Stimulated activated memory B cell treated with anti-CD40 and anti-IgM and Interleukin-4, amounts not matched to agents 10 μg/mL and 1 μg/mL and 100 μg/mL, for 72 hours (primary cell): ENCODE results near the gene OLIG2.

ENCODE experiments used
- ATAC-seq: fragments of 150-1000 bp; cut with Tn5 transposase; 2 replicates; pipeline ENCODE4 v1.10.0; 2021
- H3K27ac Mint-ChIP-seq: one replicate; pipeline ENCODE4 v1.8.0; 2022; ENCODE audit warnings: mild to moderate bottlenecking, mixed read lengths
- H3K27me3 Mint-ChIP-seq: one replicate; pipeline ENCODE4 v1.8.0; 2022; ENCODE audit warnings: mixed read lengths
- H3K36me3 Mint-ChIP-seq: one replicate; pipeline ENCODE4 v1.8.0; 2022; ENCODE audit warnings: mixed read lengths
- H3K4me1 Mint-ChIP-seq: one replicate; pipeline ENCODE4 v1.8.0; 2022; ENCODE audit warnings: mixed read lengths
- H3K4me3 Mint-ChIP-seq: one replicate; pipeline ENCODE4 v1.8.0; 2022; ENCODE audit warnings: mild to moderate bottlenecking, moderate library complexity, mixed read lengths
- H3K9me3 Mint-ChIP-seq: one replicate; pipeline ENCODE4 v1.8.0; 2022; ENCODE audit warnings: mixed read lengths

The OLIG2 gene

GRCh38 chr21:33013626-33014025 is 12.1 kb upstream of the OLIG2 start:
- Mint-ChIP-seq H3K9me3 (no peaks in the 10 kb centered on the region), H3K36me3 (no peaks in the 10 kb centered on the region), H3K27ac (no peak overlapping the region), H3K4me3 (no peak overlapping the region), H3K27me3 (peaks cover 61% of the 10 kb centered on the region), H3K4me1 (peaks cover 1% of the 10 kb centered on the region)
- ATAC-seq, result no peak

DNA sequence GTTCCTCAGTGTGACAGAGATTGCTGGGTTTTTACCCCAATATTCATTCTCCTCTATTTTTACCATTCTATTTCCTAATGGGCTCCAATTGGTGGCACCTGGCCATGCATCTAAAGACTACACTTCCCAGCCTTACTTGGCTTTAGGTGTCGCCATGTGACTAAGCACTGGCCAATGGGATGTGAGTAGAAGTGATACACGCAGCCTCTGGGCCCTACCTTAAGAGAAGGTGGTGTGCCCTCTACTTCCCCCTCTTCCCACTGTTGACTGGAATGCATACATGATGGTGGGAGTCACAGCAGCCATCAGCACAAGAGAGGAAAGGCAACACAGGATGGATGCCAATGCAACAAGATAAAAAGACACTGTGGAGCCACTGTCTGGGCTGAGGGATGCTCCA is 11.4 kb upstream of the OLIG2 start:
- no peaks in the 10 kb centered on the region for H3K36me3 Mint-ChIP-seq
- peaks cover 68% of the 10 kb centered on the region for H3K27me3 Mint-ChIP-seq
- no peak for ATAC-seq
- H3K27ac Mint-ChIP-seq, result no peak overlapping the region
- no peaks in the 10 kb centered on the region for H3K9me3 Mint-ChIP-seq
- H3K4me3 Mint-ChIP-seq, result no peak overlapping the region
- H3K4me1 Mint-ChIP-seq, result peaks cover 8% of the 10 kb centered on the region

DNA sequence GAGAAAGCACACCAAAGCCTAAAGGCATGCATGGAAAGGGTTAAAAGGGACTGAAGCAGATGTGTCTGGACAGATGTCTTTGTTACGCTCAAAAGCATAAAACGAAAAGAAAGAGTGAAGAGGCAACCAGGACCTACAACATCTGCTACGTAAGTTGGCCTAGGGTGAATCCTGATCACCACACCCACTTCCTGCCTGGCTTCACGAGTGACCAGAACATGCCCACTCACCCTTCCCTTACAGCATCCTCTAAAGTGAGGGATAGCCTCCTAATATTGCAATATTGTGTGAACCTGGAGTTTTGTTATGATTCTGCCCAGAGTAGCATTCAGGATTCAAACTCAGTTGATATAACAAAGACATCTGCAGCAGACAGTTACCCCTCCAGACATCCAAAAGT is 10.6 kb upstream of the OLIG2 start:
- H3K27ac Mint-ChIP-seq, result no peak overlapping the region
- H3K4me3 Mint-ChIP-seq, result no peak overlapping the region
- peaks cover 12% of the 10 kb centered on the region for H3K4me1 Mint-ChIP-seq

DNA sequence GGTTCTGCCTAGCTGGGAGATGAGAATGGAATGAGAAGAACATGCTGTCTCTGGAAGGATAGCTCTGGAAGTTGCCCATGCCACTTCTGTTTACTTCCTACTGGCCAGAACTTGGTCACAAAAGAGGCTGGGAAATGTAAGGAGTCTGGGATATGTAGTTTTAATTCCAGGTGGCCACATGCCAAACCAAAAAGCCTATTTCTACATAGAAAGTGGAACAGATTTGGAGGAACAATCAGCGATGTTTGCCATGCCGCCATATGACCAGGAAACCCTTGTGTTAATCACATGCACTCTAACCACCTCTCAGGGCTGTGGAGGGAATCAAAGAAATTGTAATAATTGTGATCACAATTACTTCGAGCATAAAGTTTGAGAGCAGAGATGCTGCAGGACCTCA is 10.0 kb upstream of the OLIG2 start:
- no peaks in the 10 kb centered on the region for H3K36me3 Mint-ChIP-seq
- H3K9me3 Mint-ChIP-seq, result no peaks in the 10 kb centered on the region
- no peak overlapping the region for H3K4me3 Mint-ChIP-seq
- H3K27me3 Mint-ChIP-seq, result peaks cover 74% of the 10 kb centered on the region
- no peak for ATAC-seq
- no peak overlapping the region for H3K27ac Mint-ChIP-seq
- H3K4me1 Mint-ChIP-seq, result peaks cover 18% of the 10 kb centered on the region

More for the DNA sequence above, 10.6 kb upstream of the OLIG2 start:
- Mint-ChIP-seq H3K27me3 (peaks cover 74% of the 10 kb centered on the region), H3K36me3 (no peaks in the 10 kb centered on the region), H3K9me3 (no peaks in the 10 kb centered on the region)
- no peak for ATAC-seq

DNA sequence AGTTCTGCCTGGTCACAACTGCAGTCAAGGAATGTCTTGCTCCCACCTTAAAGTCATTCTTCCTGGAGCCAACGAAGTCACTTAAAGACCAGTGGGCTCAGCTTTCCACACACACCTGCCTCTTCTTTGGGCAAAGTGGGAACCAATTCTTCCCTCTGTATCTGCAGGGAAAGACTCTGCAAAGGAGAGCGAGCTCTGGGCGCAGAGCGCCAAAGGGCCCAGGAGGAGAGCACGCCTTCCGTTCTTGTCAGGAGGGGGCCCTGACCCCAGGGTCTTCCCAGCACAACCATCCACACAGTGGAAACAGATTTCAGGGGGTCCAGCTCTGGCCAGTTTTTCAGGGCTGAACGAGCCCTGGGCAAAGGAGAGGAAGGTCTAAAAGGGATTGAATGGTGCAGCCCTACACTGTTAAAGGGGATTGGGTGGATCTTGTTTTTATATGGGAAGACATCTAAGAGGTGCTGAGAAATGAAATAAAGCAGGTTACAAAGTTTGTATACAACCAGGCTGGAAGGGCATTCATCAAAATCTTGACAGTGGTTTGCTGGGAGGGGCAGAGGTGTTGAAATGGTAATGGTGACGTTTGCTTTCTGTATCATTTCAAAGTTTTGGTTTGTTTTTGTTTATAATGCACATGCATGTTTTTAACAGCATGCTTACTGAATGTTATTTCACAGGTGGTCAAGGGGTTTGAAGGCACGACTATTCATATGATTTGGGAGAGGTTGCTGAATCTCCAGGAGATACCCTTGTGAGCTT is 6.8 kb upstream of the OLIG2 start:
- H3K27ac Mint-ChIP-seq, result no peak overlapping the region
- no peak overlapping the region for H3K4me3 Mint-ChIP-seq
- H3K9me3 Mint-ChIP-seq, result no peaks in the 10 kb centered on the region
- H3K4me1 Mint-ChIP-seq, result peaks cover 22% of the 10 kb centered on the region
- ATAC-seq, result no peak
- peaks cover 74% of the 10 kb centered on the region for H3K27me3 Mint-ChIP-seq
- no peaks in the 10 kb centered on the region for H3K36me3 Mint-ChIP-seq

GRCh38 chr21:33019516-33019884 is 6.2 kb upstream of the OLIG2 start:
- Mint-ChIP-seq H3K4me1 (peaks cover 23% of the 10 kb centered on the region), H3K4me3 (no peak overlapping the region), H3K9me3 (no peaks in the 10 kb centered on the region), H3K27ac (no peak overlapping the region), H3K27me3 (peaks cover 74% of the 10 kb centered on the region), H3K36me3 (no peaks in the 10 kb centered on the region)
- ATAC-seq, result no peak

DNA sequence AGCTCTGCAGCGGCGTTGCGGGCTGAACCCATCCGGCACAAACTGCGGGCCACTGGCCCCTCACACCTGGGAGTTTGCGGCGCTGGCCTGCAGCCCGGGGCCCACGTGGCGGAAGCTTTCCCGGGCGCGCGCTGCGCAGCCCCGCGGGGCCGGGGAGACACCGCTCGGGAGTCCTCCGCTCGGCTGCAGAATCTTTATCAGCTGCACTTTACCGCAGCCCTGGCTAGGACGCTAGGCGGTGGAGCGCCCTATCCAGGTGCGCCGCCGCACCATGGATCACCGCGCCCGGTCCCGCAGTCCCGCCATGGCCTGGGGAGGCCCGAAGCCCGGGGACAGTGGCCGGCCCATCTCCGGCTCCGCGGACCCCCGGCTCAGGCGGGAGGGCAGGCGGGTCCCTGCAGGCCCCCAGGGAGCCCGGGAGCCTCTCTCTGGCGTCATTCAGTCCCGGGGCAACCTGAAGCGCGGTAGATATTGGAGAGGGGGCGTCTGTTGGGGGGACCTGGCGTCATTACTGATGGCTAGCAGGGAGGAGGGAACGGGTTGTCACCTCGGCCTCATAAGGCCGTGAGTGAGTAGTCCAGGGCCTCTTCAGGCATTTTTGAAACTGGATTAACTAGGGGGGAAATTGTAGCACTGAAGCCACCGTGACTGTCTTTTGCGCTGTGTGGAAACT is 5.7 kb upstream of the OLIG2 start:
- ATAC-seq, result no peak
- no peaks in the 10 kb centered on the region for H3K9me3 Mint-ChIP-seq
- no peaks in the 10 kb centered on the region for H3K36me3 Mint-ChIP-seq
- H3K4me1 Mint-ChIP-seq, result peaks cover 23% of the 10 kb centered on the region
- peak overlapping the region; percentile 9 for H3K4me3 Mint-ChIP-seq
- H3K27ac Mint-ChIP-seq, result no peak overlapping the region
- H3K27me3 Mint-ChIP-seq, result peaks cover 73% of the 10 kb centered on the region

DNA sequence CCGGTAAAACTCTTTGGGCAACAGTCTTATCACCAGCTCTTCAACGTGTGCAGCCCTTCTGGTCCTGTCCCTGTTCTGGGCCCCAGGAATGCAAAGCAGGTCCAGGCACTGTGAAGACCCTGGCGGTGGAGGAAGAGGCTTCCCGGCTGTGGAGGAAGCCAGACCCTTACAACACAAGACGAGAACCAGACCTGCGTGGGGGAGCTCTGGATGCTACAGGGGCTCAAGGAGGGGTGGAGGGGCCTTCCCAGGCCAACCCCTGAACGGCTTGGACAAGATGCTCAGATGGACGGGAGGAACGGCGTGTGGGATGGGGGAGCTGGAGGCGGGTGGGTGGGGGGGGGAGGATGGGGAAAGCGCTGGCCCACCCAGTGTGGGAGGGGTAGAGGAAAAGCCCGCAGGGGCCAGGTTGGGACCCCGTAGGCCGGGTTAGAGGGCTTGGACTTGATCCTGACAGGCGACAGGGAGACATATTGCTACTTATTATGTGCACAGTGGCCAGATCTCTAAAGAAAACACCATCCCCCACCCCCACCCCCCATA is 5.1 kb upstream of the OLIG2 start:
- no peaks in the 10 kb centered on the region for H3K36me3 Mint-ChIP-seq
- no peak overlapping the region for H3K27ac Mint-ChIP-seq
- no peak for ATAC-seq
- H3K4me1 Mint-ChIP-seq, result peaks cover 23% of the 10 kb centered on the region
- no peaks in the 10 kb centered on the region for H3K9me3 Mint-ChIP-seq
- H3K27me3 Mint-ChIP-seq, result peaks cover 75% of the 10 kb centered on the region
- peak overlapping the region; percentile 9 for H3K4me3 Mint-ChIP-seq

GRCh38 chr21:33021150-33021549 is 4.6 kb upstream of the OLIG2 start:
- Mint-ChIP-seq H3K4me1 (peaks cover 27% of the 10 kb centered on the region), H3K4me3 (no peak overlapping the region), H3K36me3 (no peaks in the 10 kb centered on the region), H3K27ac (no peak overlapping the region), H3K27me3 (peaks cover 81% of the 10 kb centered on the region), H3K9me3 (no peaks in the 10 kb centered on the region)
- ATAC-seq, result no peak

GRCh38 chr21:33021667-33022066 is 4.1 kb upstream of the OLIG2 start:
- Mint-ChIP-seq H3K36me3 (no peaks in the 10 kb centered on the region), H3K27me3 (peaks cover 86% of the 10 kb centered on the region), H3K4me3 (no peak overlapping the region), H3K27ac (no peak overlapping the region), H3K4me1 (peaks cover 32% of the 10 kb centered on the region), H3K9me3 (no peaks in the 10 kb centered on the region)
- no peak for ATAC-seq

GRCh38 chr21:33022489-33022827 is 3.3 kb upstream of the OLIG2 start:
- H3K27ac Mint-ChIP-seq, result no peak overlapping the region
- ATAC-seq, result no peak
- H3K4me1 Mint-ChIP-seq, result peaks cover 35% of the 10 kb centered on the region
- no peaks in the 10 kb centered on the region for H3K36me3 Mint-ChIP-seq
- peak overlapping the region; percentile 31 for H3K4me3 Mint-ChIP-seq
- H3K9me3 Mint-ChIP-seq, result no peaks in the 10 kb centered on the region
- peaks cover 90% of the 10 kb centered on the region for H3K27me3 Mint-ChIP-seq

- Mint-ChIP-seq H3K27me3 (peaks cover 87% of the 10 kb centered on the region), H3K27ac (no peak overlapping the region), H3K4me1 (peaks cover 35% of the 10 kb centered on the region), H3K36me3 (no peaks in the 10 kb centered on the region), H3K4me3 (peak overlapping the region; percentile 31), H3K9me3 (no peaks in the 10 kb centered on the region)
- ATAC-seq, result no peak
Measured at GRCh38 chr21:33022828-33023573, 2.7 kb upstream of the OLIG2 start.

DNA sequence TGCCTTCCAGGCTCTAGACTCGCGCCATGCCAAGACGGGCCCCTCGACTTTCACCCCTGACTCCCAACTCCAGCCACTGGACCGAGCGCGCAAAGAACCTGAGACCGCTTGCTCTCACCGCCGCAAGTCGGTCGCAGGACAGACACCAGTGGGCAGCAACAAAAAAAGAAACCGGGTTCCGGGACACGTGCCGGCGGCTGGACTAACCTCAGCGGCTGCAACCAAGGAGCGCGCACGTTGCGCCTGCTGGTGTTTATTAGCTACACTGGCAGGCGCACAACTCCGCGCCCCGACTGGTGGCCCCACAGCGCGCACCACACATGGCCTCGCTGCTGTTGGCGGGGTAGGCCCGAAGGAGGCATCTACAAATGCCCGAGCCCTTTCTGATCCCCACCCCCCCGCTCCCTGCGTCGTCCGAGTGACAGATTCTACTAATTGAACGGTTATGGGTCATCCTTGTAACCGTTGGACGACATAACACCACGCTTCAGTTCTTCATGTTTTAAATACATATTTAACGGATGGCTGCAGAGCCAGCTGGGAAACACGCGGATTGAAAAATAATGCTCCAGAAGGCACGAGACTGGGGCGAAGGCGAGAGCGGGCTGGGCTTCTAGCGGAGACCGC is 2.0 kb upstream of the OLIG2 start:
- peaks cover 87% of the 10 kb centered on the region for H3K27me3 Mint-ChIP-seq
- no peak overlapping the region for H3K27ac Mint-ChIP-seq
- ATAC-seq, result no peak
- H3K4me1 Mint-ChIP-seq, result peaks cover 40% of the 10 kb centered on the region
- H3K9me3 Mint-ChIP-seq, result no peaks in the 10 kb centered on the region
- no peaks in the 10 kb centered on the region for H3K36me3 Mint-ChIP-seq
- no peak overlapping the region for H3K4me3 Mint-ChIP-seq

- H3K27ac Mint-ChIP-seq, result no peak overlapping the region
- H3K36me3 Mint-ChIP-seq, result no peaks in the 10 kb centered on the region
- no peaks in the 10 kb centered on the region for H3K9me3 Mint-ChIP-seq
- peaks cover 87% of the 10 kb centered on the region for H3K27me3 Mint-ChIP-seq
- no peak for ATAC-seq
- peaks cover 37% of the 10 kb centered on the region for H3K4me1 Mint-ChIP-seq
- no peak overlapping the region for H3K4me3 Mint-ChIP-seq
Measured at GRCh38 chr21:33024201-33025103, 1.3 kb upstream of the OLIG2 start.
